GM12872 (cell line): ENCODE measurements around the gene ENTREP3.

Experiments used
- TF ChIP-seq, protein P1 (sequence below): IDR thresholded peaks from 3 replicates; pipeline ENCODE4 v1.5.1; 2011; ENCODE audit warnings: low read depth, mild to moderate bottlenecking, low read length, moderate library complexity; ENCODE audit not compliant: insufficient read depth

The ENTREP3 gene

GRCh38 chr1:155255243-155256007 is at the start of gene ENTREP3:
ENTREP3 (minus strand) TSS chr1:155255483; CDS start chr1:155254877, 606 bp downstream.
- TF ChIP-seq, protein P1, sequence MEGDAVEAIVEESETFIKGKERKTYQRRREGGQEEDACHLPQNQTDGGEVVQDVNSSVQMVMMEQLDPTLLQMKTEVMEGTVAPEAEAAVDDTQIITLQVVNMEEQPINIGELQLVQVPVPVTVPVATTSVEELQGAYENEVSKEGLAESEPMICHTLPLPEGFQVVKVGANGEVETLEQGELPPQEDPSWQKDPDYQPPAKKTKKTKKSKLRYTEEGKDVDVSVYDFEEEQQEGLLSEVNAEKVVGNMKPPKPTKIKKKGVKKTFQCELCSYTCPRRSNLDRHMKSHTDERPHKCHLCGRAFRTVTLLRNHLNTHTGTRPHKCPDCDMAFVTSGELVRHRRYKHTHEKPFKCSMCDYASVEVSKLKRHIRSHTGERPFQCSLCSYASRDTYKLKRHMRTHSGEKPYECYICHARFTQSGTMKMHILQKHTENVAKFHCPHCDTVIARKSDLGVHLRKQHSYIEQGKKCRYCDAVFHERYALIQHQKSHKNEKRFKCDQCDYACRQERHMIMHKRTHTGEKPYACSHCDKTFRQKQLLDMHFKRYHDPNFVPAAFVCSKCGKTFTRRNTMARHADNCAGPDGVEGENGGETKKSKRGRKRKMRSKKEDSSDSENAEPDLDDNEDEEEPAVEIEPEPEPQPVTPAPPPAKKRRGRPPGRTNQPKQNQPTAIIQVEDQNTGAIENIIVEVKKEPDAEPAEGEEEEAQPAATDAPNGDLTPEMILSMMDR = no peak

- TF ChIP-seq, protein P1 = no peak
Observed at GRCh38 chr1:155304558-155305063, 49.3 kb upstream of the ENTREP3 start.

DNA sequence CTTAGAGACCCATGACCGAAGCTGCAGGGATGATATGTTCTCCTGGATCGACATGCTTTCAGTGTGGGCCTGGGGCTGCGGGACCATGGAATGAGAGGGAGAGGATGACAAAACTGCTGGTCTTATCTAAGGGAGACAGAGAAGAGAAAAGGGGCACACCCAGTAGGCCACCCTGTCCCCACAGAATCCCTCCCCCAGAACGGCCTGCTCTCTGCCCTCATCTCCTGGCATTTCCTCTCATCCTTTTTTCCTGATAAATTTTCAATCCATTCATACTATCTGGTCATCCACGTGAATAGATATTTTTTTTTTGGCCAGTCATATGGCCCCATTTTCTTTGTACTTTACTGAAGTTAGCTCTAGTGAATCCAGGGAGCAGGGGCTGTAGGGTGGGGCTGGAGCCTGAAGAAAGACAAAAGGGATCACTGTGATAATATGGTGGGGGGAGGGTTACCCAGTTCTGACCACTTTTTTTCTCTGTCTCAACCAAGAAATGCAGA is 46.1 kb upstream of the ENTREP3 start, which contains the start of gene PKLR:
TSS of gene PKLR (minus strand) at position 97 of the 500 bp plus-strand sequence. CDS start at position 54, 43 bp downstream.
- TF ChIP-seq, protein P1 = no peak

- TF ChIP-seq, protein P1 = no peak
Observed at GRCh38 chr1:155300553-155301329, 45.5 kb upstream of the ENTREP3 start.

GRCh38 chr1:155300024-155300423 is 44.7 kb upstream of the ENTREP3 start:
- TF ChIP-seq, protein P1 = no peak

DNA sequence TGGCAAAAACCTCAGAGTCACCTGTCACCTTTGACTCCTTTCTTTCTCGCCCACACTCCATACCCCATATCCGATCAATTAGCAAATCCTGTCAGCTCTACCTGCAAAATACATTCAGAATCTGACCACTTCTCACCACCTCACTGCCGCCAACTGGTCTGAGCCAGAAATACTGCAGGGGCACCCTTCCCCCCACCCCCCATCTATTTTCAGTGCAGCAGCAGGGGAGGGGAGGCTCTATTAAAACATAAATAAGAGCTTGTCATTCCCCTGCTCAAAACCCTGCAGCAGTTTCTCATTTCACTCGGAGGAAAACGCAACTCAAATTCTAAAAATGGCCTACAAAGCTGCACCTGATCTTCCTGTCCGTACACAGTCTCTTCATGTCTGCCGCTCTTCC is 42.1 kb upstream of the ENTREP3 start:
- TF ChIP-seq, protein P1 = no peak

DNA sequence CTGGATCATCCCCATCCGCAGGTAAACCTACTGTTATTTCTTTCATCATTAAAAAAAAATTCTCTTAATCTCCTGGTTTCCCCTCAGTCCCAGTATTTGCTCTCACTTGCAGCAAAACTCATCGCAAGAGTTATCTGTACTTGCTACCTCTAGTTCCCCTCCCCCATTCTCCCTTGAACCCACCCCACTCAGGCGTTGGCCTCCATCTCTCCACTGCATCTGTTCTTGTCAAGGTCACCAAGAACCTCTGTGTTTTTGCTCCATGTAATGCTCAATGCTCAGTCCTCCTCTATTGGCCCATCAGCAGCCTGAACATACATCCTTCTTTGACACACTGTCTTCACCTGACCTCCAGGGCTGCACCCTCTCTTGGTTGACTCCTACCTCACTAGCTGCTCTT is 41.4 kb upstream of the ENTREP3 start:
- TF ChIP-seq, protein P1 = no peak
